B cell (primary cell): ENCODE data around the gene GGACT. TPM values are rescaled to one million over a fixed set of nuclear protein-coding genes. Genes with fewer than 3 reads are reported as not detected.

Experiments
- ATAC-seq: fragments of 200-7000 bp; cut with Tn5 transposase; one replicate; pipeline ENCODE4 v1.10.0; 2021; ENCODE audit warnings: low read depth, mild to moderate bottlenecking, moderate number of reproducible peaks, moderate library complexity
- CTCF ChIA-PET: fragments of 350-600 bp; sonication (Branson Sonifier 250); formaldehyde crosslinking; loops from one replicate; lab custom pipeline; 2021; ENCODE audit warnings: antibody characterized with exemption, inconsistent platforms; lab: Charles Lee
- POLR2A ChIA-PET: fragments of 350-600 bp; sonication (Branson Sonifier 250); formaldehyde crosslinking; loops from one replicate; lab custom pipeline; 2021; ENCODE audit warnings: antibody characterized with exemption; lab: Charles Lee
- DNase-seq: peaks from one replicate; pipeline ENCODE4 v3.0.0; 2013
- H2AFZ ChIP-seq: 2 replicates; pipeline ENCODE4 v1.6.1; 2012; ENCODE audit warnings: mild to moderate bottlenecking, low read depth, low read length; ENCODE audit not compliant: insufficient read depth, poor library complexity, severe bottlenecking
- H3K27ac ChIP-seq, 2 donors: 1 replicate in 1 of 2; 2 replicates in 1 of 2; pipeline ENCODE4 v1.5.1; 2012 to 2013; ENCODE audit warnings: low read length in 2 of 2, mild to moderate bottlenecking in 2 of 2, moderate library complexity in 1 of 2
- H3K27me3 ChIP-seq, 4 experiments: fragments of 200-600 bp in 1 of 4; sonication (generic) in 1 of 4; replicated peaks in 1 of 4; 1 replicate in 2 of 4; 2 replicates in 2 of 4; pipeline versions ENCODE4 v1.6.1 to v1.7.0; 2013 to 2016; ENCODE audit warnings: low read length in 3 of 4, mild to moderate bottlenecking in 2 of 4, mixed read lengths in 1 of 4, moderate library complexity in 1 of 4; ENCODE audit not compliant: insufficient read depth in 4 of 4, control insufficient read depth in 3 of 4; ENCODE audit errors: control extremely low read depth in 1 of 4
- H3K36me3 ChIP-seq, 2 experiments: replicated peaks in 1 of 2; 1 replicate in 1 of 2; 2 replicates in 1 of 2; pipeline versions ENCODE4 v1.6.1 to v1.7.1; 2013; ENCODE audit warnings: low read length in 1 of 2; ENCODE audit not compliant: insufficient read depth in 2 of 2, control insufficient read depth in 1 of 2; ENCODE audit errors: control extremely low read depth in 1 of 2, extremely low read depth in 1 of 2
- H3K4me1 ChIP-seq, 2 donors: fragments of 200-600 bp in 1 of 2; sonication (generic) in 1 of 2; 1 replicate in 1 of 2; 2 replicates in 1 of 2; pipeline versions ENCODE4 v1.5.1 to v1.6.1; 2013 to 2017; ENCODE audit warnings: low read length in 2 of 2; ENCODE audit not compliant: control insufficient read depth in 2 of 2, insufficient read depth in 2 of 2
- H3K4me2 ChIP-seq: replicated peaks from 2 replicates; pipeline ENCODE3; 2012; ENCODE audit warnings: mild to moderate bottlenecking, low read depth, low read length; ENCODE audit not compliant: poor library complexity, severe bottlenecking
- H3K4me3 ChIP-seq, 5 experiments: fragments of 200-600 bp in 1 of 5; sonication (generic) in 1 of 5; 1 replicate in 3 of 5; 2 replicates in 2 of 5; pipeline versions ENCODE4 v1.5.1 to v1.7.0; 2011 to 2016; ENCODE audit warnings: low read length in 4 of 5, mild to moderate bottlenecking in 4 of 5, low read depth in 2 of 5, control low read depth in 1 of 5, moderate library complexity in 1 of 5; ENCODE audit not compliant: insufficient read depth in 1 of 5; ENCODE audit errors: control extremely low read depth in 1 of 5, extremely low read depth in 1 of 5
- H3K79me2 ChIP-seq: fragments of 200-600 bp; sonication (generic); one replicate; pipeline ENCODE4 v1.6.0; 2016; ENCODE audit warnings: low read length; ENCODE audit not compliant: control insufficient read depth, insufficient read depth
- H3K9ac ChIP-seq: fragments of 200-600 bp; sonication (generic); 2 replicates; pipeline ENCODE4 v1.6.1; 2017; ENCODE audit warnings: mild to moderate bottlenecking, low read length, moderate library complexity
- H3K9me3 ChIP-seq, 3 donors: one replicate each; pipeline versions ENCODE4 v1.6.1 to v1.7.1; 2013; ENCODE audit warnings: low read length in 2 of 3; ENCODE audit not compliant: control insufficient read depth in 2 of 3, insufficient read depth in 1 of 3; ENCODE audit errors: control extremely low read depth in 1 of 3
- H4K20me1 ChIP-seq: 2 replicates; pipeline ENCODE4 v1.6.0; 2012; ENCODE audit warnings: mild to moderate bottlenecking, low read length; ENCODE audit not compliant: insufficient read depth, control insufficient read depth, poor library complexity, severe bottlenecking
- H3K27ac Mint-ChIP-seq: one replicate; pipeline ENCODE4 v1.8.0; 2021; ENCODE audit warnings: mixed read lengths
- H3K27me3 Mint-ChIP-seq: one replicate; pipeline ENCODE4 v1.8.0; 2021; ENCODE audit warnings: mixed read lengths
- H3K4me1 Mint-ChIP-seq: one replicate; pipeline ENCODE4 v1.8.0; 2021; ENCODE audit warnings: mixed read lengths
- H3K4me3 Mint-ChIP-seq: one replicate; pipeline ENCODE4 v1.8.0; 2021; ENCODE audit warnings: mixed read lengths
- H3K9me3 Mint-ChIP-seq: one replicate; pipeline ENCODE4 v1.8.0; 2022; ENCODE audit warnings: mixed read lengths; ENCODE audit not compliant: insufficient read depth
- EZH2 ChIP-seq: IDR thresholded peaks from 2 replicates; pipeline ENCODE4 v1.6.1; 2012; ENCODE audit warnings: borderline replicate concordance, low read depth, mild to moderate bottlenecking, moderate library complexity, low read length; ENCODE audit not compliant: insufficient read depth, poor library complexity, severe bottlenecking
- WGBS: methylation state at CpG from one replicate; pipeline ENCODE4 v1.1.5; 2013; ENCODE audit warnings: missing lambda C conversion rate; ENCODE audit not compliant: insufficient coverage; 5-methylcytosine and 5-hydroxymethylcytosine counted together
- intact Hi-C: fragments of 100-400 bp; cut with micrococcal nuclease; formaldehyde crosslinking; loops from one replicate; pipeline ENCODE4 v1.10.0; 2022
- polyA plus RNA-seq: library from polyadenylated mRNA; depleted of rRNA; stranded (reverse); fragments of >200 nt; gene quantifications from 2 replicates; pipeline ENCODE4 v1.2.3, GENCODE V29; 2012
- total RNA-seq, 2 donors: library from RNA; stranded (reverse); fragments of 120-200 nt in 1 of 2; gene quantifications; 1 replicate in 1 of 2; 2 replicates in 1 of 2; pipeline versions ENCODE4 v1.2.3 to v1.2.4, GENCODE V29; 2013 to 2022
- TF ChIP-seq, protein P1 (sequence below): fragments of 200-600 bp; IDR thresholded peaks from one replicate; pipeline ENCODE4 v1.8.0; 2022; ENCODE audit warnings: antibody characterized with exemption, mild to moderate bottlenecking

Gene GGACT
- total and polyA plus RNA-seq, 2 donors (not counting 1 experiment from before 2014, with no cell fraction given) = 3.2 to 3.5 TPM

DNA sequence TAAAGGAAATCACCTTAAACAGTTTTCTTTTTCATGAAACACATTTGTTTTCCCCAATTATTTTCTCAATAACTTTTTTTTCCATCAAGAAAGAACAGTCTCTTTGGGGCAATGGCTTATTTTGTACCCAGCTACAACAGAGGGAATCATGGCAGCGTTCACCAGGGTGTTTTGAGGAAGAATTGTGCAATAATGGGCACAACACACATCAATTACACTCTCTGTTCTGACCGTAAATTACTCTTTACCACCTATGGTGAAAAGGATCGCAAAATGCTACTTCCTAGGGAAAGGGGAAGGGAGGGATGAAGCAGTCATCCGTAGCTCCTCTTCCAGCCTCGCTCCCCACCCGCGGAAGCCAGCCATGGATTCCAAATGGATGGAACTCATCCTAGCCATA, 47.4 kb upstream of the GGACT start:
- no peaks in the 10 kb centered on the region for H3K27me3 Mint-ChIP-seq
- Histone ChIP-seq H3K27ac (no peak overlapping the region), H3K9ac (no peak overlapping the region), H3K4me1 (no peaks in the 10 kb centered on the region), H3K79me2 (no peaks in the 10 kb centered on the region), H4K20me1 (no peaks in the 10 kb centered on the region), H3K27me3 (no peaks in the 10 kb centered on the region), H3K36me3 (peaks cover 0 to 29% of the 10 kb centered on the region in 2 experiments), H2AFZ (no peak overlapping the region), H3K4me2 (no peak overlapping the region), H3K4me3 (no peak overlapping the region), H3K9me3 (no peaks in the 10 kb centered on the region)
- H3K9me3 Mint-ChIP-seq = no peaks in the 10 kb centered on the region
- no peak for DNase-seq
- intact Hi-C loops = no loop called here
- H3K27ac Mint-ChIP-seq = no peak overlapping the region
- CTCF ChIA-PET = no interaction called here
- no peaks in the 10 kb centered on the region for H3K4me1 Mint-ChIP-seq
- TF ChIP-seq, protein P1, sequence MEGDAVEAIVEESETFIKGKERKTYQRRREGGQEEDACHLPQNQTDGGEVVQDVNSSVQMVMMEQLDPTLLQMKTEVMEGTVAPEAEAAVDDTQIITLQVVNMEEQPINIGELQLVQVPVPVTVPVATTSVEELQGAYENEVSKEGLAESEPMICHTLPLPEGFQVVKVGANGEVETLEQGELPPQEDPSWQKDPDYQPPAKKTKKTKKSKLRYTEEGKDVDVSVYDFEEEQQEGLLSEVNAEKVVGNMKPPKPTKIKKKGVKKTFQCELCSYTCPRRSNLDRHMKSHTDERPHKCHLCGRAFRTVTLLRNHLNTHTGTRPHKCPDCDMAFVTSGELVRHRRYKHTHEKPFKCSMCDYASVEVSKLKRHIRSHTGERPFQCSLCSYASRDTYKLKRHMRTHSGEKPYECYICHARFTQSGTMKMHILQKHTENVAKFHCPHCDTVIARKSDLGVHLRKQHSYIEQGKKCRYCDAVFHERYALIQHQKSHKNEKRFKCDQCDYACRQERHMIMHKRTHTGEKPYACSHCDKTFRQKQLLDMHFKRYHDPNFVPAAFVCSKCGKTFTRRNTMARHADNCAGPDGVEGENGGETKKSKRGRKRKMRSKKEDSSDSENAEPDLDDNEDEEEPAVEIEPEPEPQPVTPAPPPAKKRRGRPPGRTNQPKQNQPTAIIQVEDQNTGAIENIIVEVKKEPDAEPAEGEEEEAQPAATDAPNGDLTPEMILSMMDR = no peak
- TF ChIP-seq EZH2 = no peak
- ATAC-seq = no peak
- H3K4me3 Mint-ChIP-seq = no peak overlapping the region
- WGBS = 90% methylated on average over 2 of the region's 7 CpGs
- POLR2A ChIA-PET = no interaction called here

DNA sequence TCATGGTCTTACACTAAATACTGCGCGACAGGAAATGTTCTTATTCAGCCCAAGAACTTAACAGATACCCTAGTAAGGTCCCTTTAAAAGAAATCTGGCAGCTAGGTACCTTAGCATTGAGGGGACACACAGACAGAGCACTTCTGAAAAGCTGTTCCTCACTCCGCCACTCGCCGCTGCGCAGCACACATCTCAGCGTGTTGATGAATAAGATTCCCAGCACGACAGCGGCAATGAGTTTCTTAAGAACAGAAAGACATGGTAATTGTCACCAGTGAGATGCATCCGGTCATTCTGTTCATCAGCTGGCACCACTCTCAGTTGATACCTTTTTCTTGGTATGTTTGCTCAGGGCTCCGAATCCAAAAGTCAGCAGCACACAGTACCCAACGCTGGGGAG, 46.1 kb upstream of the GGACT start:
- Histone ChIP-seq H3K4me1 (no peaks in the 10 kb centered on the region), H3K36me3 (peaks cover 0 to 35% of the 10 kb centered on the region in 2 experiments), H2AFZ (no peak overlapping the region), H3K79me2 (no peaks in the 10 kb centered on the region), H4K20me1 (no peaks in the 10 kb centered on the region), H3K27me3 (no peaks in the 10 kb centered on the region), H3K4me3 (no peak overlapping the region), H3K9me3 (no peaks in the 10 kb centered on the region), H3K27ac (no peak overlapping the region), H3K9ac (no peak overlapping the region), H3K4me2 (no peak overlapping the region)
- Mint-ChIP-seq H3K9me3 (no peaks in the 10 kb centered on the region), H3K27ac (no peak overlapping the region), H3K27me3 (no peaks in the 10 kb centered on the region), H3K4me1 (no peaks in the 10 kb centered on the region), H3K4me3 (no peak overlapping the region)
- over 99% methylated on average over 10 of the region's 12 CpGs for WGBS
- ATAC-seq (no peak), DNase-seq (no peak)
- ChIA-PET POLR2A (no interaction called here), CTCF (interaction anchor here (0.5 kb wide), 1 partner anchor 49 kb away, joined by 4 read pairs; no protein-coding TSS in a partner anchor)
- TF ChIP-seq, protein P1 = no peak
- no peak for TF ChIP-seq EZH2
- intact Hi-C loops = no loop called here
